HG02571 (cell line): ENCODE results near the gene NAXE.
A peak's percentile ranks its signal among the peaks of the same experiment; 100 is the strongest.
"Not testable (repeated sequence)": the region's sequence is repeated elsewhere in the genome, so short reads cannot be mapped to it uniquely, and the experiment has no call there.

Experiments used
- ATAC-seq: cut with Tn5 transposase; IDR thresholded peaks from one replicate; pipeline ENCODE4 v1.9.1; 2021; ENCODE audit warnings: mild to moderate bottlenecking, moderate library complexity; ENCODE audit not compliant: unreplicated experiment

NAXE gene

DNA sequence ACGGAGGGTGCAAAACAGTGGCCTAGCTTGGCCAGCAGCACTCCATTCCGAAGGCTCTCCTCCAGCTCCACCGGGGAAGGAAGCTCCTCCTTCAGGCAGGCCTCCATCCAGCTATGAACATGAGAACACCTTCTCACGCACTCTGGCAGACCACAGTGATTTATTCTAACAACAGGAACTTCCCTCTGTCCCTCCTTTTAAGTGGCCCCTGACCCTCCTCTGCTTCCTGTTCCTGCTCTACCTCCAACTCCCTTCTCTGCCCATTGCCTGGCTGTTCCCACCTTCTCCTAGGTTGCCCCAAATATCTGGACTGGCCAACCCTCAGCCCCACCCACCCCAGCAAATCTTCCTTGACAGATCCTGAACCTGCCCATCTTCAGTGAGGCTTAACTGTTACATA, 25.1 kb upstream of the NAXE start:
- no peak for ATAC-seq

DNA sequence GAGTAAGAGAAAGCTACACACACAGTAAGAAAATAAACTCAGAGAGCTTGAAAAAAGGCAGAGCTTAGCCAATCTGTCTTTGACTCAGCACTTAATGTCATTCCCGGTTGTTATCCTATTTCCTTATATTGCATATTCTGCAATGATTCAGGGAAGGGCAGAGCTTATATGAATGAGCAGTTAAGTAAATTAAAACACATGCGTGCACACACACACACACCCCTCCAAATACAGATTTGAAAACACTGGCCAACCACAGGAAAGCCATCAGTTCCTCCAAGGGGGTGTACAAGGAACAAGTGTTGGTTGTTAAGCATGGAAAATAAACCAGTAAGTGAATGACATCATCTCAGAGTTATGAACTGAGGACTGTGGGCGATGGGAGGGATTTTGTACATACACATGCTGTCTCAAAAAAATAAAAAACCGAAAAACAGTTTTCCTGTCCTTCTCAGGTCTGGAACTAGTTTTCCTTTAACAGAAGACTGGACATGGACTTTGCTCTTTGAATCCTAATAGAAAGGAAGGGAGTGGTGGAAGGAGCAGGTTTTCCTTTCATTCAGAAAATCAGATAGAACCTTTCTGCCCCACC, 20.2 kb upstream of the NAXE start:
- no peak for ATAC-seq

DNA sequence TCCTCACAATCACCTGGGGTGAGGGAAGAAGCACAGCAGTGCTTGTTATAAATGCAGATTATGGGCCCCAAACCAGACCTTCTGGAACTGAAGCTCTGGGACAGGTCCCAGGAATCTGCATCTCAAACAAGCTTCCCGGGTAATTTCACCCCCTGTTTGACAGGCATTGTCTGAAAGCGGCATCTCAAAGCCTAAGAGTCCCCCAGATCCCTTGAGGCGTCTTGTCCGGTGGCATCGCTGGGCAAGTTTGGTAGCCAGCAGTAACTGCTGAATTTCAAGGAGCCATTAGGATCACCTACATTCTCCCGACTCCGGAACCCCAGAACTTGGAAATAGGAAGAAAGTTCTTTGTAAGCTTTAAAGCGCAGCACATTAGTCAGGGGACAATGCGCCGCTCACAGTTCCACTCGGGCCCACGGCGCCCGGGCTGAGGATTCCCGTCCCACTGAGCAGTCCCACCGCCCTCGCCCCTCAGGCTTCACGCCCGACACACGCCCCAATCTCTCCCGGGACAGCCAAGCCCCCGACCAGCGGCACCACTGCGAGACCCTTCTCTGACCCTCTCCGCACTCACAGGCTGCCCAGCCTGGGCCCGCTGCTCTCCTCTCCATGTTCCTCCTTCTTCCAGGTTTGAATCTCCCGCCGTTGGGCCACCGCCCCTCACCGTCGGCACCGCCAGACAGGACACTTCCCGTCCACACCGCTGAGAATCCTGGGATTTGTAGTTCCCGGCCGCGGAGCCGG, 19.5 kb upstream of the NAXE start, which contains the start of gene IQGAP3:
IQGAP3 (minus strand) TSS at position 647 of the 744 bp plus-strand sequence; CDS start at position 611, 36 bp downstream.
- ATAC-seq = peak; percentile 62

DNA sequence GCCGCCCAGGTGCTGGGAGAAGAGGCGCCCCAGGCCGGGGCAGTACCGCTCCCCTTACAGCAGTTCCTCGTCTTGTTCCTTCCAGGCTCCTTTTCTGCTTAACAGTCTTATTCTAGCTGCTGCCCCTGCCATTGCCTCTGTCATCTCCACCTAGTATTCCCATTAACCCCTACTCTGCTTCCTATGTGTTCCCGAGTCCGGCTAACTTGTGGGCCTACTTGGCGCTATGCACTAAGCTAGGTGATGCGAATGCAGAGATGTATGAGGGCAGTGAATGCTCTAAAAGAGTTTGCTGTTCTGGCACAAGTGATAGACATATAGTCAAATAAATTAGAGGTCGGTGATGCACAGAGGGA, 18.9 kb upstream of the NAXE start:
- no peak for ATAC-seq

DNA sequence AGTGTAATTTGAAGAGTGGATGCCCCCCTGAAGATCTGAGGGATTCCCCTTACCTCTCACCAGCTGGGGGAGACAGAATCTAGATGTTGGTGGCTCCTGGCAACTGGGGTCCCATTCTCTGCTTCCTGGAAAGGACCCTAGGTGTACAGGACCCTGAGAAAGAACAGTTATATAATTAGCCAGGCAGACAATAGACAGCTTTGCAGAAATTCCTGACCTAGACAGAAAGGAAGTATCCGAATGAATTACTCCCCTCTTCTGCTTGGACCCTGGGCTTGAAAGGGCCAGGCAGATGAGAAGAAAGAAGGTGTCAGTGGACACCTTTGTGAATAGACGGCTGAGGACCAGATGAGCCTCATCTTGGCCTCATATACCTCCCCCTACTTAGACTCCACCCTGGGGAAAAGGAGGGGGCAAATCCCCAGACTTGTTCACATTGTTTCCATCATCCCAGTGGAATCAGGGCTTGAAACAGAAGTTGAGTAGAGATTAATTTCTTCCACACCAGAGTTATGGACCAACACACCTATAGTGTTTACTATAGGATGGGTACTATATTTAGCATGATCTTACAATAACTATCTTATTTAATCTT, 17.4 kb upstream of the NAXE start:
- ATAC-seq = no peak

DNA sequence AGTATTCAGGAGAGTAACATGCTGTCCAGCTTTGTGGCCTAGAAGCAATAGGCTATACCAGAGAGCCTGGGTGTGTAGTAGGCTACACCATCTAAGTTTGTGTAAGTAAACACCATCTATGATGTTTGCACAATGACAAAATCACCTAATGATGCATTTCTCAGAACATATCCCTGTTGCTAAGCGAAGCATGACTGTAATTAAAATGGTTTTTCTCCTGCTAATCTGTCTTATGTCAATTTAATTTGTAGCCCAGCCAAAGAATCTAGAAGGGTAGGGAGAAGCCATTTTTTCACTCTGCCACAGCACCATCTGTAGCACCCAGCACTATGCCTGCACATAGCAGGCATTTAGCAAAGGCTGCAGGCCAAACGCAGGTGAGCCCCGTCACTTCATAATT, 14.0 kb upstream of the NAXE start:
- no peak for ATAC-seq

DNA sequence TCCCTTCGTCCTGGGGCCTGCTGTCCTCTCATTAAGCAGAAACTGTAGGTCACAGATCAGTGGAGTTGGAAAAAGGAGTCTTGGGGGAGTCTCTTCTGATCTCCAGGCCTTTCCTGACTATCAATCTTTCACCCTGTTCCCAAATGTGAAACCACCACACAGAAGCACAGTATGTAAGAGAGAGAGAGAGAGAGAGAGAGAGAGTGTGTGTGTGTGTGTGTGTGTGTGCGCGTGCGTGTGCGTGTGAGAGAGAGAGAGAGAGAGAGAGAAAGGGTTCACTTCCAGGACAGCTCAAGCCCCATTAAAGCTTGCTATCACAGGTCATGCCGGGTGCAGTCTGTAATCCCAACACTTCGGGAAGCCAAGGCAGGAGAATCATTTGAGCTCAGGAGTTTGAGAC, 13.5 kb upstream of the NAXE start:
- ATAC-seq = no peak

DNA sequence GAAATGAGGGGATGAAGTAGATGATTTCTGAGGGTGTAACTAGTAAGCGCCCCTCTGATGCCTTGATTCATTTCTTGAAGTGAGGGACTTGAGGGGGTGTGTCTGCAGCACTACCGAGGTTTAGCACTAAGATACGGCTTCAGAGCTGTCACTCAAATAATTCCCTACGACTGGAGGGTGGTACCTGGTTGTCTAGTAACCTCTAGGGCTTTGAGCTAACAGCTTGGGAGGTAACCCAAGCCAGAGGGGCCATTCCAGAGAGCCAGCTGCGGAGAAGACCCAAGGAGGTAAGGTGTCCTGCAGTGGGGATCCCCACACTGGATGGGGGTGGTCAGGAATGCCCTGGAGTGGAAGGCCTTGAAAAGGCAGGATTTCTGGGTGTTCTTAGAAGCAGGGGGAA, 12.1 kb upstream of the NAXE start, which contains the start of gene TTC24:
TTC24 (plus strand) TSS at position 252 of the 400 bp plus-strand sequence. CDS start 1,642 bp downstream, outside the sequence.
- no peak for ATAC-seq

DNA sequence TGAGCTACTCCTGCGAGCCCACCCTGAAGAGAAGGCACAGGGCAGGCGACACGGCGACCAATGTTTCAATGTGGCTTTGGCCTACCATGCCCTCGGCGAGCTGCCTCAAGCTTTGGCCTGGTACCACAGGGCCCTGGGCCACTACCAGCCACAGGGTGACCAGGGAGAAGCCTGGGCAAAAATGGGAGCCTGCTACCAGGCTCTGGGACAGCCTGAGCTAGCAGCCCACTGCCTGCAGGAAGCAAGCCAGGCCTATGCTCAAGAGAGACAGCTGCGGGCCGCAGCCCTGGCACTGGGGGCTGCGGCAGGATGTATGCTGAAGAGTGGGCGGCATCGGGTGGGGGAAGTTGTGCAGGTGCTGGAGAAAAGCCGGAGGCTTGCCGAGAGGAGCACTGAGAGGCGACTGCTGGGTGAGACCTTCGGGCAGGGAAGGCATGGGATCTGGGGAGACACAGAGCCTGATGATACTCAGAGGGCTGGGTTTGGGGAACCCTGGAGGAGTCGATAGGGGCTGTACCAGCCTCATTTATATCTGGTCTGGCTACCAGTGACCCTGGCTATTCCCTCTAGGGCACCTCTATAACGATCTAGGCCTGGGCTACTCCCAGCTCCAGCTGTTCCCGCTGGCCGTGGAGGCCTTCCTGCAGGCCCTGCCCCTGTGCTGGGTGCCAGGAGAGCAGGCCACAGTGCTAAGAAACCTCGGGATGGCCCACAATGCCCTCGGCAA, 9.8 kb upstream of the NAXE start:
- no peak for ATAC-seq

DNA sequence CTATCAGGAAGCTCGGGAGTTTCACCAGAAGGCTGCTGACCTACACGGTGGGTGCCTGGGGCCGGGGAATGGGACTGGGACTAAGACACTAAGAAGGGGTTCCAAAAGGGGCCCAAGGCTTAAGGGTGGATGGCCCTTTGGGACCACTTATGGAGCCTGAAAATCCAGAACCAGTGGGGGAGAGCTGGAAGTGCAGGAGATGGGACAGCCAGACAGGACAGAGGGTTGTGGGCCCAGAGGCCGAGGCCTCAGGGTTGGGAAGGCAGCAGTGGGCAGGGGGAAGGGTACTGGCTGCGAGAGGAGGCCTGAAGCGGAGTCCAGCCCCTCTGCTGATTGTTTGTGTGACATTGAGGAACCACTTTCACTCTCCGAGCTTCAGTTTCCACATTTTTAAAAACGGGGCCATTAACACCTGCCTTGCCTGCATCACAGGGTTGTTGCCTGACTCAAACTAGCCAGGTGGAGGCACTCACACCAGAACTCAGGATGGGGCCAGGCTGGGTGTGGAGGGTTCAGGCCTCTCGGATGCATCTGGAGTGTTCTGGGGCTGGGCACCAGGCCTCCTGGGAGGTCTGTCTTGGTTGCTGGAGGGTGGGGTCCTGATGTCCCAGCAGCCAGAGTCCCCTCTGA, 9.1 kb upstream of the NAXE start:
- no peak for ATAC-seq

DNA sequence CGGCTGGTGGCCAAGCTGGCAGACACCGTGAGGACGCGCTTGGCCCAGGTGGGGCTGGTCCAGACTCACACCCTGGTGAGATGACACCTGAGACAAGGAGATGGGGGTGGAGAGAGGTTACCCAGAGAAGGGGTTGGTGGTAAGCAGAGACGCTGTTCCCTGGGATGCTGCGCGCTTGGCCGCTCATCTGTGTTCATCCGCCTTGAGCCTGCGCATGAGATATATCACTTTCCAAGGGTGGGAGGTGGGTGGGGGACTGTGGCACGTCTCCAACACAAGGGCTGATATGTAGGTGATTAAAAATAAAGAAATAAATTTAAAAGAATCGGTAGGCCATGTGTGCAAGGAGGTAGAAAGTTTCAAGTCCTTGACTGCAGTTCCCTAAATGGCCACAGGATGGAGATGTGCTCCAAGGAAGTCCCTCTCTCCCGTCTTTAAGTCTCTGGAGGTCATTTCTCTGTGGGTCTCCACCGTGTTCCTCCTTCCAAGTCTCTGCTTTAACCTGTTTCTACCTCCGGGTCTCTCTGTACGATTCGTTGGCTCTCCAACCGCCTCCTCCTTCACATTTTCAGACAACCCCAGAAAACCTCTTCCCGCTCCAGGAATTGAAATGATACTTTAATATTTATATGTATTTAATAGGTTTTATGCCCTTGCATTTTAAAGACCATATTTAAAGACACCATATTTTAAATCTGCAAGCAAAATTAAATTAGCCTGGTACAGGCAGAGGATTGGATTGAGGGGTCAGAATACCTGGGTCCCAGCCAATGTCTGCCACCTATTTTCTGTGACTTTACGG, 7.6 kb upstream of the NAXE start:
- ATAC-seq = no peak

DNA sequence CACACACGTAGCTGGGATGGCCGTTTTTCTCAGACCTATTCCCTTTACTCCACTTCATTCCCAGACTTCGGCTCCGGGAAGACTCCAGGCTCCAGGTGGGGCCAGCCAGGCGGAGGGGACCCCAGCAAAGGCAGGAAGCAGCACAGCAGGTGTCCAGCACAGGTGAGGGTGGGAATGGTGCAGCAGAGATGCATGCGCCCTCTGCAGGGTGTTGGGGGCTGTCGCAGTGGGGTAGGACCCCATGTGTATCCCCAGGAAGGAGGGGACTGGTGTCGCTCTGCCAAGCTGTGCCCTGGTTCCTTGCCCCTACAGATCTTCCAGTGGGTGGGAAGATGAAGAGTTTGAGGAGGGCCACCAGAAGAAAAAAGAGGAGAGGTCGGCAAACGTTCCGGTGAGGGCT, 6.8 kb upstream of the NAXE start:
- ATAC-seq = no peak

DNA sequence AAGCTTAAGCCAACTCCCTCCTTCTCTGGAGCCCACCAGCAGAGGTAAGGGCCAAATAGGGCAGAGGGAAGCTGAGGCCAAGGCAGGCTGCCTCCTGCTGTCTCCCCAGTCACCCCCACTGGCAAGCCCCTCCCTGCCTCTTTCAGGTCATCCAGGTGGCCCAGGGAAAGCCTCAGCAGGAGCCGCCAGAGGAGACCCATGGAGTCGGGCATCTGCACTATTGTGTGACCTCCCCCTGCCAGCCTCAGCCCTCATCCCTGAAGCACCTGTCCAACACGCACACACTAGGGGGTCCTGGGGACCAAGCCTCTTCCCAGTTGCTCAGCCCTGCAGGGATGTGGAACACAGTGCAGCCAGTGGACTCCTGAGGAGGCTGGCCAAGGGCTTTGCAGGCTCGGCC, 5.3 kb upstream of the NAXE start:
- ATAC-seq = no peak

DNA sequence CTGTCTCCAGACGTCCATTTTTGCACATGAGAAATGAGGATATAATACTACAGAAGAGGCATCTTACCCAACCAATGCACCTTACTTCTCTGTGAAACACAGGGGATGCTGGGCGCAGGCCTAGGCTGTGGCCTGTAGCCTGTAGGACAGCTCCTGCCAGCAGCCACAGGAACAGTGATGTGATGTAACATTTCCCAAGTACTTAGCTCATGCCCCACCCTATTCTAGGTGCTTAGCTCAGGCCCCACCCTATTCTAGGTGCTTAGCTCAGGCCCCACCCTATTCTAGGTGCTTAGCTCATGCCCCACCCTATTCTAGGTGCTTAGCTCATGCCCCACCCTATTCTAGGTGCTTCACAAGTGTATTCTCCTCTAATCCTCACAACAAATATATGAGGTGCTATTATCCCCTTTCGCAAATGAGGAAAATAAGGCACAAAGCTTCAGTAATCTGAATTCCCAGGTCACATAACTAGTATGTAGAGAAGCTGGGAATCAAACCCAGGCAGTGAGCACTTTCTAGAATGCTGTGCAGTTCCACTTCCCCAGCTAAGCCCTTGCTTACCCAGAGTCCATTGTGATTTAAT, 4.6 kb upstream of the NAXE start:
- no peak for ATAC-seq

DNA sequence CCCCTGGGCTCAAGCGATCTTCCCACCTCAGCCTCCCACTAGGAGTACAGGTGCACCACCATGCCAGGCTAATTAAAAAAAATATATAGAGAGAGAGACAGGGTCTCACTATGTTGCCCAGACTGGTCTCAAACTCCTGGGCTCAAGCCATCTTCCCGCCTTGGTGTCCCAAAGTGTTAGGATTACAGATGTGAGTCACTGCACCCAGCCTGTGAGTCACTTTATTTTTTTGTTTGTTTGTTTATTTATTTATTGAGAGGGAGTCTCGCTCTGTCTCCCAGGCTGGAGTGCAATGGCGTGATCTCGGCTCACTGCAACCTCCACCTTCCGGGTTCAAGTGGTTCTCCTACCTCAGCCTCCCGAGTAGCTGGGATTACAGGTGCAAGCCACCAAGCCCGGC, 3.6 kb upstream of the NAXE start:
- not testable (repeated sequence) for ATAC-seq

DNA sequence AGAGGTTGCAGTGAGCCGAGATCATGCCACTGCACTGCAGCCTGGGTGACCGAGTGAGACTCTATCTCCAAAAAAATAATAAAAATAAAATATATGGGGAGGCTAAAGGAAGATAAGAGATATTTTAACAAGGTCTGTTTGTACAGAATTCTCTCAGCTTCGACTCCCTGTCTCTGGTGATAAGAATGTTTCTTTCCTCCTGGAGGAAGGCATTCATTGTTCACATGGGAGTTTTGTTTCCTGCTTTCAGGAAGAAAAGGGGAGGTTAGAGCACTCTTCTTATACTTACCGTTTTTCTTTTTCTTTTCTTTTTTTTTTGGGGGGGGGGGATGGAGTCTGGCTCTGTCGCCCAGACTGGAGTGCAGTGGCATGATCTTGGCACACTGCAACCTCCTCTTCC, 2.0 kb upstream of the NAXE start:
- ATAC-seq = no peak

DNA sequence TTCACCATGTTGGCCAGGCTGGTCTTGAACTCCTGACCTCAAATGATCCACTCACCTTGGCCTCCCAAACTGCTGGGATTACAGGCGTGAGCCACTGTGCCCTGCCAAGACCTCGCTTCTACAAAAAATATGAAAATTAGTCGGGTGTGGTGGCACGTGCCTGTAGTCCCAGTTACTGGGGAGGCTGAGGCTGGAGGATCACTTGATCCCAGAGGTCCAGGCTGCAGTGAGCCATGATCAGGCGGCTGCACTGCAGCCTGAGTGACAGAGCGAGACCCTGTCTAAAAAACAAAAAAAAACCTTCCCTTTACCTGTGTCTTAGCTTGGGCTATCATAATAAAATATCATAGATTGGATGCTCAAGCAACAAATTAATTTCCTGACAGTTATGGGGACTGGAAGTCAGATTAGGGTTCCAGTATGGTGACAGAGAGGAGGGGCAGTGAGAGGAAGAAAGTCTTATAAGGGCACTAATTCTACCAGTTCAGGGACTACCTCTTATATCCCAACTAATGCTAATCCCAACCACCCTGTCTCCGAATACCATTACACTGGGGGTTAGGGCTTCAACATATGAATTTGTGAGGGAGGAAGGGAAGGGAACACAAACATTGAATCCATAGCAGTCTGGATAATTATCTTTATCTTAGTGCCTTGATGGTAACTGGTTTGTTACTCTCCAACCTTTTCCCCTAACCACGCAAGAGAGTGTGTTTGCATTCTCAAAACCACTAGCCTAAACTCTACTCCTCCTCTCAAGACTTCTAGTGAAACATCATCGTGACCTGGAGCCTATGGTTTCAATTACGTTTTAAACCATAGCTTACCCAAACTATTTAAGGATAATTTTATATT, 1.0 kb upstream of the NAXE start:
- no peak for ATAC-seq

DNA sequence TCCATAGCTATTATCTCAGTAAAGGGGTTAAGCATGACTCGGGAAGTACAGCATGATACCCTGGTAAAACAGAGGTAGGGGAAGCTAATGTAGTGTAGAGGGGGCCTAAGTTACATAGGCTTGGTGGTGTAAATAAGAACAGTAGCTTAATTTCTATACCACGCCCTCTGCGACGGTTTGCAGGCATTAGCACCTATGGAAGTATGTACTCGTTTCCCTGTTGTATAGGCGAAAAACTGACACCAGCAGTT, 470 bp upstream of the NAXE start:
- ATAC-seq = no peak

DNA sequence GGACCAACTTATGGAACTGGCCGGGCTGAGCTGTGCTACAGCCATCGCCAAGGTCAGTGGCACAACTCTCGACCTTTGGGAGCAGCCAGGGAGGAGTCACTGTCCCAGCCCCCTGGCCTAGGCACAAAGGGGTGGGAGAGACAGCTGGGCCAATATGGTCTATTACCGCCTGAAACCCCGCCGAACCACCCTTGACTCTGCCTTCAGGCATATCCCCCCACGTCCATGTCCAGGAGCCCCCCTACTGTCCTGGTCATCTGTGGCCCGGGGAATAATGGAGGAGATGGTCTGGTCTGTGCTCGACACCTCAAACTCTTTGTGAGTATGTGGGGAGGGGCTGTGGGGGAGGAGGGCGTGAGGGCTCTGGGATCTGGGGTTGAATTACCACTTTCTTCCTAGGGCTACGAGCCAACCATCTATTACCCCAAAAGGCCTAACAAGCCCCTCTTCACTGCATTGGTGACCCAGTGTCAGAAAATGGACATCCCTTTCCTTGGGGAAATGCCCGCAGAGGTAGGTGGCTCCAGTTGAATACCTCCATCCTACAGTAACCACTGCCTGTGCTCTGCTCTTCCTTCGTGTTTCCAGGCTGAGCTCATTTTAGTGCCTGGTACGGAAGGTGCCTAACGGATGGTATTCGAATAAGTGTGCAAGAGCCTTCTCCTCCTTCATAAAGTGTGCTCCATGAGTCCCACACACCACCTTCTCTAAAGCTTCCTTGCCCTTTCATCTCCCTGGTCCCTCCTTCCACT, 758 bp downstream of the NAXE start:
- no peak for ATAC-seq
